Measurements from ENCODE around the gene ACSBG1. TPM values are rescaled to one million over a fixed set of nuclear protein-coding genes. Genes with fewer than 3 reads are reported as not detected.

Gene ACSBG1
- total RNA-seq, 1 donor from 2014 or later = 1.8 TPM

GRCh38 chr15:78192826-78193594 is 41.4 kb downstream of the ACSBG1 start:
- H3K27ac ChIP-seq = no peak overlapping the region
- H3K36me3 ChIP-seq = no peaks in the 10 kb centered on the region
- intact Hi-C loops (cut with DNase I) = loop anchor here (10.0 kb wide), 1 partner anchor 78 kb away; no protein-coding TSS in a partner anchor
- TF ChIP-seq CTCF (IDR thresholded peaks at IDR 0.05) = no peak
- no peaks in the 10 kb centered on the region for H3K4me1 ChIP-seq
- no peak overlapping the region for H3K4me3 ChIP-seq
- no peaks in the 10 kb centered on the region for H3K9me3 ChIP-seq
- DNase-seq (no peak), ATAC-seq (peak in 1 of 2 donors; percentile 44)
- H3K27me3 ChIP-seq (ENCODE audit: low read depth) = no peaks in the 10 kb centered on the region

GRCh38 chr15:78182821-78183220 is 51.5 kb downstream of the ACSBG1 start:
- H3K27me3 ChIP-seq (ENCODE audit: low read depth) = no peaks in the 10 kb centered on the region
- no peaks in the 10 kb centered on the region for H3K36me3 ChIP-seq

GRCh38 chr15:78182336-78182700 is 52.0 kb downstream of the ACSBG1 start:
- DNase-seq (no peak), ATAC-seq (no peak)
- Histone ChIP-seq H3K27me3 (ENCODE audit: low read depth) (no peaks in the 10 kb centered on the region), H3K4me1 (no peaks in the 10 kb centered on the region), H3K4me3 (no peak overlapping the region), H3K27ac (no peak overlapping the region), H3K9me3 (no peaks in the 10 kb centered on the region), H3K36me3 (no peaks in the 10 kb centered on the region)
- TF ChIP-seq CTCF (IDR thresholded peaks at IDR 0.05) = no peak
- intact Hi-C loops (cut with DNase I) = no loop called here

More at GRCh38 chr15:78182821-78183220, 51.5 kb downstream of the ACSBG1 start:
- no peaks in the 10 kb centered on the region for H3K4me1 ChIP-seq
- no peak for TF ChIP-seq CTCF (IDR thresholded peaks at IDR 0.05)
- H3K9me3 ChIP-seq = no peaks in the 10 kb centered on the region
- intact Hi-C loops (cut with DNase I) = no loop called here
- no peak overlapping the region for H3K27ac ChIP-seq
- ATAC-seq (no peak), DNase-seq (no peak)
- no peak overlapping the region for H3K4me3 ChIP-seq

GRCh38 chr15:78179906-78180305 is 54.5 kb downstream of the ACSBG1 start:
- DNase-seq (no peak), ATAC-seq (no peak)

GRCh38 chr15:78179286-78179840 is 55.0 kb downstream of the ACSBG1 start:
- Histone ChIP-seq H3K27ac (no peak overlapping the region), H3K4me3 (no peak overlapping the region), H3K4me1 (no peaks in the 10 kb centered on the region), H3K36me3 (no peaks in the 10 kb centered on the region), H3K9me3 (no peaks in the 10 kb centered on the region), H3K27me3 (ENCODE audit: low read depth) (no peaks in the 10 kb centered on the region)
- intact Hi-C loops (cut with DNase I) = no loop called here
- TF ChIP-seq CTCF (IDR thresholded peaks at IDR 0.05) = no peak
- no peak for ATAC-seq
- DNase-seq = no peak

More at GRCh38 chr15:78179906-78180305, 54.5 kb downstream of the ACSBG1 start:
- Histone ChIP-seq H3K27me3 (ENCODE audit: low read depth) (no peaks in the 10 kb centered on the region), H3K36me3 (no peaks in the 10 kb centered on the region), H3K4me3 (no peak overlapping the region), H3K27ac (no peak overlapping the region), H3K9me3 (no peaks in the 10 kb centered on the region), H3K4me1 (no peaks in the 10 kb centered on the region)
- intact Hi-C loops (cut with DNase I) = no loop called here
- TF ChIP-seq CTCF (IDR thresholded peaks at IDR 0.05) = no peak
